Spleen (tissue), 11 donors: ENCODE results near the gene SLC29A1. TPM values are rescaled to one million over a fixed set of nuclear protein-coding genes. Genes with fewer than 3 reads are reported as not detected.

ENCODE experiments used
- DNase-seq: peaks from one replicate; pipeline ENCODE4 v3.0.0-alpha.2; 2020
- H3K27ac ChIP-seq, 8 donors: fragments of 200-600 bp; sonication (generic) in 7 of 8; 1 replicate in 4 of 8; 2 replicates in 4 of 8; pipeline versions ENCODE4 v1.5.0 to v1.8.0; 2016 to 2021; ENCODE audit warnings: inconsistent platforms in 4 of 8, mild to moderate bottlenecking in 4 of 8, moderate library complexity in 1 of 8
- H3K27me3 ChIP-seq, 7 donors: fragments of 200-600 bp; sonication (generic) in 6 of 7; replicated peaks in 1 of 7; 1 replicate in 4 of 7; 2 replicates in 3 of 7; pipeline versions ENCODE4 v1.5.0 to v1.8.0; 2016 to 2021; ENCODE audit warnings: inconsistent platforms in 3 of 7, mild to moderate bottlenecking in 1 of 7
- H3K36me3 ChIP-seq, 6 donors: fragments of 200-600 bp; sonication (generic) in 5 of 6; 1 replicate in 4 of 6; 2 replicates in 2 of 6; pipeline versions ENCODE4 v1.5.0 to v1.8.0; 2016 to 2021; ENCODE audit warnings: inconsistent platforms in 2 of 6
- H3K4me1 ChIP-seq, 6 donors: fragments of 200-600 bp; sonication (generic) in 5 of 6; 1 replicate in 3 of 6; 2 replicates in 3 of 6; pipeline versions ENCODE4 v1.5.0 to v1.8.0; 2016 to 2021; ENCODE audit warnings: inconsistent platforms in 3 of 6
- H3K4me3 ChIP-seq, 8 donors: fragments of 200-600 bp; sonication (generic) in 7 of 8; 1 replicate in 4 of 8; 2 replicates in 4 of 8; pipeline versions ENCODE4 v1.5.0 to v1.8.0; 2016 to 2021; ENCODE audit warnings: inconsistent platforms in 4 of 8, mild to moderate bottlenecking in 4 of 8, moderate library complexity in 2 of 8
- H3K9me3 ChIP-seq, 8 donors: fragments of 200-600 bp; sonication (generic) in 7 of 8; 1 replicate in 4 of 8; 2 replicates in 4 of 8; pipeline versions ENCODE4 v1.5.0 to v1.8.0; 2016 to 2021; ENCODE audit warnings: inconsistent platforms in 4 of 8
- POLR2A ChIP-seq, 3 donors: fragments of 450-650 bp; IDR thresholded peaks; one replicate each; pipeline ENCODE4 v1.5.1; 2017; ENCODE audit warnings: antibody characterized with exemption in 3 of 3, mild to moderate bottlenecking in 1 of 3
- POLR2AphosphoS5 ChIP-seq, 3 donors: sonication (generic); formaldehyde crosslinking; IDR thresholded peaks; one replicate each; pipeline ENCODE4 v1.5.1; 2017; ENCODE audit warnings: antibody characterized with exemption in 3 of 3
- WGBS, 5 donors: extraction: QIAGEN DNeasy Blood & Tissue Kit in 3 of 5; methylation state at CpG; one replicate each; pipeline versions ENCODE4 v1.1.5 to v1.1.7; 2013 to 2018; 5-methylcytosine and 5-hydroxymethylcytosine counted together
- intact Hi-C: fragments of 100-400 bp; cut with DNase I; formaldehyde crosslinking; loops from one replicate; pipeline ENCODE4 v1.15.0; 2023; ENCODE audit warnings: low total_unique reads
- polyA plus RNA-seq, 3 donors: library from polyadenylated mRNA; stranded (reverse); fragments of 200-250 nt; gene quantifications; one replicate each; pipeline ENCODE4 v1.2.1, GENCODE V29; 2013
- total RNA-seq, 7 donors: library from RNA; depleted of rRNA in 3 of 7; stranded (reverse); fragments of >200 nt in 3 of 7; fragmentation: NEBNext Ultra II Directional in 4 of 7; extraction: Animal tissue kit (Norgen Biotek cat#: 25700) in 4 of 7; gene quantifications; one replicate each; pipeline versions ENCODE4 v1.1.0 to v1.2.1, GENCODE V29; 2016 to 2021
- TF ChIP-seq, protein P1 (sequence below), 11 experiments: fragments of 200-600 bp in 7 of 11; fragments of 450-650 bp in 4 of 11; sonication (generic) in 4 of 11; IDR thresholded peaks in 8 of 11; conservative IDR thresholded peaks in 3 of 11; 1 replicate in 7 of 11; 2 replicates in 4 of 11; pipeline versions ENCODE4 v1.4.0 to v1.8.0; 2016 to 2021; ENCODE audit warnings: antibody characterized with exemption in 11 of 11, inconsistent platforms in 4 of 11, mild to moderate bottlenecking in 1 of 11
- donor health status: healthy with polysubstance abuse.
- donor health status: DM: no; HTN: no; CAD: no; lungs with moderate emphysema.
- donor health status: DM: no; HTN: no; CAD: no.
- donor health status: Bipolar disorder and iron deficiency.
- donor health status: healthy.
- donor health status: DM: no; HTN: no; CAD: no.
- donor health status: DM: yes; HTN: yes; CAD: no.

Gene SLC29A1
- total and polyA plus RNA-seq, 10 donors = 8.5 to 49.4 (median 30.4) TPM

DNA sequence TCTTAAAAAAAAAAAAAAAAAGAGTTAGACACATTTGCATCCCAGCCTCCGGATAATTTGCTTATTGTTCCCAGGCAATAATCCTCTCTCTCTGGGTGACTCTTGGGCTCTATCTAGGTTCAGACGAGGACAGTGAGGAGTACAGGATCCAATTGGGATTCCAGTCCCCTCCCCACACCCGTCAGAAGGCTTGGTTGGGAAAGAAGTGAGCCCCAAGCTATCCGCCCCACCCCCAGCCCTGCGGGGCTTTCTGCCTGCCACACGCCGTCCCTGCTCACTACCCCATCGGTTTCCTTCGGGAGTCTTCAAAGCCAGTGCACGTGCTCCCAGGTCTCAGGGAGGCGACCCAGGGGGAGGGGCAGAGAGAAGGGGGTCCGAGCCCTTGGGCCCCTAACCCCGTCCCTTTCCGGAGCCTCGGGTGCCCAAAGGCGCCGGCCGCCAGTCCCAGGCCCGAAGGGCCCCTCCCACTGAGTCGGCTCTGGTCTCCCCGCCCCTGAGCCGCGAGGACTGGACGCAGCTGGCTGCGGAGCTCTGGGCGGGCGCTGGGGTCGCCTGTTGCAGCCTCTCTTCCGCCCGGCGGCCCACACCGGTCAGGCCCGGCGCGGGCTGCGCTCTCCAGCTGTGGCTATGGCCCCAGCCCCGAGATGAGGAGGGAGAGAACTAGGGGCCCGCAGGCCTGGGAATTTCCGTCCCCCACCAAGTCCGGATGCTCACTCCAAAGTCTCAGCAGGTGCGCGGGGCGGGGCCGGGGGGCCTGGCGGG lies 4.2 kb upstream of the SLC29A1 start:
- no peaks in the 10 kb centered on the region for H3K36me3 ChIP-seq
- H3K4me1 ChIP-seq = peaks cover 22 to 75% (median 64%) of the 10 kb centered on the region in 6 donors
- peak; percentile 93 for DNase-seq
- intact Hi-C loops = no loop called here
- no peaks in the 10 kb centered on the region for H3K9me3 ChIP-seq
- WGBS, 5 donors = 1 to 4% (median 2%) methylated on average over 22 to 45 of the region's 45 CpGs
- TF ChIP-seq POLR2AphosphoS5 (IDR thresholded peaks at IDR 0.05) = peak; percentile 71 to 83 (median 81)
- TF ChIP-seq, protein P1, sequence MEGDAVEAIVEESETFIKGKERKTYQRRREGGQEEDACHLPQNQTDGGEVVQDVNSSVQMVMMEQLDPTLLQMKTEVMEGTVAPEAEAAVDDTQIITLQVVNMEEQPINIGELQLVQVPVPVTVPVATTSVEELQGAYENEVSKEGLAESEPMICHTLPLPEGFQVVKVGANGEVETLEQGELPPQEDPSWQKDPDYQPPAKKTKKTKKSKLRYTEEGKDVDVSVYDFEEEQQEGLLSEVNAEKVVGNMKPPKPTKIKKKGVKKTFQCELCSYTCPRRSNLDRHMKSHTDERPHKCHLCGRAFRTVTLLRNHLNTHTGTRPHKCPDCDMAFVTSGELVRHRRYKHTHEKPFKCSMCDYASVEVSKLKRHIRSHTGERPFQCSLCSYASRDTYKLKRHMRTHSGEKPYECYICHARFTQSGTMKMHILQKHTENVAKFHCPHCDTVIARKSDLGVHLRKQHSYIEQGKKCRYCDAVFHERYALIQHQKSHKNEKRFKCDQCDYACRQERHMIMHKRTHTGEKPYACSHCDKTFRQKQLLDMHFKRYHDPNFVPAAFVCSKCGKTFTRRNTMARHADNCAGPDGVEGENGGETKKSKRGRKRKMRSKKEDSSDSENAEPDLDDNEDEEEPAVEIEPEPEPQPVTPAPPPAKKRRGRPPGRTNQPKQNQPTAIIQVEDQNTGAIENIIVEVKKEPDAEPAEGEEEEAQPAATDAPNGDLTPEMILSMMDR (IDR thresholded peaks at IDR 0.05 in 8 of 11, conservative IDR thresholded peaks at IDR 0.05 in 3 of 11) = no peak
- peak in 1 of 3 donors; percentile 25 for TF ChIP-seq POLR2A (IDR thresholded peaks at IDR 0.05)
- H3K27ac ChIP-seq = peak overlapping the region; percentile 51 to 87 (median 77)
- H3K4me3 ChIP-seq = peak overlapping the region; percentile 24 to 70 (median 43)
- peaks cover 0 to 16% (median 0%) of the 10 kb centered on the region in 7 donors for H3K27me3 ChIP-seq

DNA sequence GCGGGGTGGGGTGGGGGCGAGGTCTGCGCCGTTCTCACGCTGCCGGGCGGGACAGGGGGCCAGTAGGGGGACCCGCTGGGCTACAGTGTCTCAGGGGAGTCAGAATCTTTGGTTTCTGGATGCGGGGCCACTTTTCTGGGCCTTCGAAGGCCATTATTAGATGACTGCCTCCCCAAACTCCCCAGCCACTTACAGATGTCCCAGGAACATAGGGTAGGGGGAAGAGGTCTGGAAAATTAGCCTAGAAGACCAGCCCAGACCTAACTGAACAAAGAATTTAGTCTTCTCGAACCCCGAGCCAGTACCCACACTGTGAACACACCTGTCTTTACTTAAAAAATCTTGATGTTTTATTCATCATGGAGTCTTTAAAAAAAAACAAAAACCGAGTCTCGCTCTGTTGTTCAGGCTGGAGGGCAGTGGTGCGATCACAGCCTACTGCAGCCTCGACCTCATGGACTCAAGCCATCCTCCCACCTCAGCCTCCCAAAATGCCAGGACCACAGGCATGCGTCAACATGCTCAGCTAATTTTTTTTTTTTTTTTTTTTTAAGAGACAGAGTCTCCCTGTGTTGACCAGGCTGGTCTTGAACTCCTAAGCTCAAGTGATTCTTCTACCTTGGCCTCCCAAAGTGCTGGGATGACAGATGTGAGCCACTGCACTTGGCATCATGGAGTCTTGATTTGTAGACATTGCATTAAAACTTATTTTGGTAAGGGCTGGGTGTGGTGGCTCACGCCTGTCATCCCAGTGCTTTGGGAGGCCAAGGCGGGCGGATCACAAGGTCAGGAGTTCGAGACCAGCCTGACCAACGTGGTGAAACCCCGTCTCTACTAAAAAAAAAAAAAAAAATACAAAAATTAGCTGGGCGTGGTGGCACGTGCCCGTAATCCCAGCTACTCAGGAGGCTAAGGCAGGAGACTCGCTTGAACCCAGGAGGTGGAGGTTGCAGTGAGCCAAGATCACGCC lies 3.3 kb upstream of the SLC29A1 start:
- Histone ChIP-seq H3K9me3 (no peaks in the 10 kb centered on the region), H3K27me3 (peaks cover 0 to 16% (median 0%) of the 10 kb centered on the region in 7 donors), H3K4me3 (peak overlapping the region; percentile 24 to 70 (median 43)), H3K36me3 (no peaks in the 10 kb centered on the region), H3K27ac (peak overlapping the region in 7 of 8 donors; percentile 51 to 87 (median 78)), H3K4me1 (peaks cover 25 to 82% (median 72%) of the 10 kb centered on the region in 6 donors)
- peak; percentile 54 for DNase-seq
- TF ChIP-seq POLR2A (IDR thresholded peaks at IDR 0.05) (no peak), POLR2AphosphoS5 (IDR thresholded peaks at IDR 0.05) (no peak)
- TF ChIP-seq, protein P1 (IDR thresholded peaks at IDR 0.05 in 8 of 11, conservative IDR thresholded peaks at IDR 0.05 in 3 of 11) = no peak
- 59 to 91% (median 63%) methylated on average over 20 to 28 of the region's 28 CpGs for WGBS, 5 donors
- intact Hi-C loops = no loop called here

- intact Hi-C loops = no loop called here
- no peaks in the 10 kb centered on the region for H3K36me3 ChIP-seq
These were observed 2.5 kb upstream of the SLC29A1 start for GRCh38 chr6:44220913-44221290.

More at GRCh38 chr6:44220913-44221290, 2.5 kb upstream of the SLC29A1 start:
- TF ChIP-seq POLR2AphosphoS5 (IDR thresholded peaks at IDR 0.05) (no peak), POLR2A (IDR thresholded peaks at IDR 0.05) (no peak)
- TF ChIP-seq, protein P1 (IDR thresholded peaks at IDR 0.05 in 8 of 11, conservative IDR thresholded peaks at IDR 0.05 in 3 of 11) = no peak
- no peaks in the 10 kb centered on the region for H3K9me3 ChIP-seq
- 93 to 98% (median 95%) methylated on average over 4 of the region's 4 CpGs for WGBS, 5 donors
- peaks cover 0 to 16% (median 0%) of the 10 kb centered on the region in 7 donors for H3K27me3 ChIP-seq
- peak overlapping the region in 5 of 8 donors; percentile 1 to 80 (median 54) for H3K27ac ChIP-seq
- no peak for DNase-seq
- no peak overlapping the region for H3K4me3 ChIP-seq
- peaks cover 25 to 88% (median 74%) of the 10 kb centered on the region in 6 donors for H3K4me1 ChIP-seq
